HL-60 (cell line): ENCODE data around the gene ADGRG1.
A peak's percentile ranks its signal among the peaks of the same experiment; 100 is the strongest.

Experiments
- DNase-seq, 2 experiments: peaks; one replicate each; pipeline ENCODE4 v3.0.0-alpha.2; 2010 to 2020; ENCODE audit warnings: low read depth in 1 of 2, low spot score in 1 of 2
- H3K27ac ChIP-seq: fragments of 250-450 bp; sonication (Bioruptor Pico); replicated peaks from 2 replicates; pipeline ENCODE4 v1.5.1; 2020; ENCODE audit warnings: mild to moderate bottlenecking, moderate library complexity
- H3K27me3 ChIP-seq: fragments of 250-450 bp; sonication (Bioruptor Pico); 2 replicates; pipeline ENCODE4 v1.5.1; 2021; ENCODE audit warnings: mild to moderate bottlenecking, moderate library complexity; ENCODE audit not compliant: insufficient read depth, poor library complexity, severe bottlenecking
- H3K4me3 ChIP-seq: replicated peaks from 2 replicates; pipeline ENCODE4 v1.5.1; 2011; ENCODE audit warnings: mild to moderate bottlenecking, control low read depth, low read length; ENCODE audit not compliant: insufficient read depth
- CTCF ChIP-seq: IDR thresholded peaks from one replicate; pipeline ENCODE4 v1.5.1; 2011; ENCODE audit warnings: low read length, control low read depth, inconsistent platforms; ENCODE audit not compliant: insufficient read depth
- GABPA ChIP-seq: IDR thresholded peaks from 2 replicates; pipeline ENCODE4 v1.6.1; 2012; ENCODE audit warnings: low read depth
- POLR2AphosphoS5 ChIP-seq: IDR thresholded peaks from 2 replicates; pipeline ENCODE4 v1.6.1; 2012; ENCODE audit warnings: low read depth
- REST ChIP-seq: IDR thresholded peaks from 2 replicates; pipeline ENCODE4 v1.6.1; 2012; ENCODE audit warnings: low read depth; ENCODE audit not compliant: insufficient replicate concordance
- SPI1 ChIP-seq: IDR thresholded peaks from 2 replicates; pipeline ENCODE4 v1.6.1; 2012; ENCODE audit warnings: low read depth, mild to moderate bottlenecking, borderline replicate concordance

The ADGRG1 gene

GRCh38 chr16:57677622-57678369, 49.4 kb downstream of the ADGRG1 start:
- DNase-seq: no peak

GRCh38 chr16:57679016-57679415, 50.6 kb downstream of the ADGRG1 start:
- no peak for TF ChIP-seq CTCF
- no peak for TF ChIP-seq REST
- no peak for TF ChIP-seq POLR2AphosphoS5
- no peak for TF ChIP-seq SPI1
- no peak for TF ChIP-seq GABPA
- Histone ChIP-seq H3K27me3 (no peaks in the 10 kb centered on the region), H3K27ac (no peak overlapping the region), H3K4me3 (no peak overlapping the region)
- DNase-seq: no peak

More at GRCh38 chr16:57677622-57678369, 49.4 kb downstream of the ADGRG1 start:
- TF ChIP-seq POLR2AphosphoS5 (no peak), SPI1 (no peak), REST (no peak), CTCF (no peak), GABPA (no peak)
- H3K27ac ChIP-seq: no peak overlapping the region
- no peaks in the 10 kb centered on the region for H3K27me3 ChIP-seq
- no peak overlapping the region for H3K4me3 ChIP-seq

GRCh38 chr16:57679767-57680482, 51.5 kb downstream of the ADGRG1 start:
- Histone ChIP-seq H3K27ac (peak overlapping the region; percentile 34; the same call in 1 of the 2 replicates), H3K4me3 (no peak overlapping the region), H3K27me3 (no peaks in the 10 kb centered on the region)
- TF ChIP-seq CTCF (no peak), GABPA (no peak), REST (no peak), POLR2AphosphoS5 (no peak), SPI1 (no peak)
- peak in 1 of 2 experiments; percentile 72 for DNase-seq
